DMS79 treated with DMSO at 0.1 percent for 48 hours (cell line): Measurements from ENCODE around the gene TASL.
"Not testable (repeated sequence)": the region's sequence is repeated elsewhere in the genome, so short reads cannot be mapped to it uniquely, and the experiment has no call there.

Source experiments
- DNase-seq: peaks from one replicate; lab custom pipeline; 2025; lab: John Stamatoyannopoulos, UW

The TASL gene

GRCh38 chrX:30576881-30577280, 685 bp downstream of the TASL start:
- DNase-seq: no peak

GRCh38 chrX:30573125-30573524, 4.4 kb downstream of the TASL start:
- no peak for DNase-seq

GRCh38 chrX:30572678-30573077, 4.9 kb downstream of the TASL start:
- DNase-seq: no peak

- no peak for DNase-seq
These were observed 5.6 kb downstream of the TASL start for GRCh38 chrX:30572004-30572403.

GRCh38 chrX:30570505-30570904, 7.1 kb downstream of the TASL start:
- no peak for DNase-seq

- no peak for DNase-seq
These were observed 9.4 kb downstream of the TASL start for GRCh38 chrX:30568136-30568535.

- not testable (repeated sequence) for DNase-seq
These were observed 14.5 kb downstream of the TASL start for GRCh38 chrX:30563070-30563469.

- DNase-seq: no peak
These were observed 16.4 kb downstream of the TASL start for GRCh38 chrX:30561191-30561590.

GRCh38 chrX:30538271-30538670, 39.3 kb downstream of the TASL start:
- no peak for DNase-seq

- no peak for DNase-seq
These were observed 43.7 kb downstream of the TASL start for GRCh38 chrX:30533835-30534234.

GRCh38 chrX:30533266-30533665, 44.3 kb downstream of the TASL start:
- DNase-seq: no peak

GRCh38 chrX:30530606-30531005, 47.0 kb downstream of the TASL start:
- DNase-seq: no peak

GRCh38 chrX:30525732-30526131, 51.8 kb downstream of the TASL start:
- no peak for DNase-seq

GRCh38 chrX:30521440-30522182, 56.0 kb downstream of the TASL start:
- DNase-seq: no peak

GRCh38 chrX:30513284-30513683, 64.3 kb downstream of the TASL start:
- no peak for DNase-seq
